Activated CD4-positive, alpha-beta T cell treated with anti-CD3 and anti-CD28 coated beads, Interleukin-10, Interleukin-2, amounts not matched to agents 100 ng/mL and 50 ng/mL, durations not matched to agents 16 hours and 8 hours (primary cell): ENCODE results near the gene ETV6.
"Not testable (repeated sequence)": the region's sequence is repeated elsewhere in the genome, so short reads cannot be mapped to it uniquely, and the experiment has no call there.

Source experiments
- DNase-seq: peaks from one replicate; pipeline ENCODE4 v3.0.0-alpha.2; 2020

Gene ETV6

DNA sequence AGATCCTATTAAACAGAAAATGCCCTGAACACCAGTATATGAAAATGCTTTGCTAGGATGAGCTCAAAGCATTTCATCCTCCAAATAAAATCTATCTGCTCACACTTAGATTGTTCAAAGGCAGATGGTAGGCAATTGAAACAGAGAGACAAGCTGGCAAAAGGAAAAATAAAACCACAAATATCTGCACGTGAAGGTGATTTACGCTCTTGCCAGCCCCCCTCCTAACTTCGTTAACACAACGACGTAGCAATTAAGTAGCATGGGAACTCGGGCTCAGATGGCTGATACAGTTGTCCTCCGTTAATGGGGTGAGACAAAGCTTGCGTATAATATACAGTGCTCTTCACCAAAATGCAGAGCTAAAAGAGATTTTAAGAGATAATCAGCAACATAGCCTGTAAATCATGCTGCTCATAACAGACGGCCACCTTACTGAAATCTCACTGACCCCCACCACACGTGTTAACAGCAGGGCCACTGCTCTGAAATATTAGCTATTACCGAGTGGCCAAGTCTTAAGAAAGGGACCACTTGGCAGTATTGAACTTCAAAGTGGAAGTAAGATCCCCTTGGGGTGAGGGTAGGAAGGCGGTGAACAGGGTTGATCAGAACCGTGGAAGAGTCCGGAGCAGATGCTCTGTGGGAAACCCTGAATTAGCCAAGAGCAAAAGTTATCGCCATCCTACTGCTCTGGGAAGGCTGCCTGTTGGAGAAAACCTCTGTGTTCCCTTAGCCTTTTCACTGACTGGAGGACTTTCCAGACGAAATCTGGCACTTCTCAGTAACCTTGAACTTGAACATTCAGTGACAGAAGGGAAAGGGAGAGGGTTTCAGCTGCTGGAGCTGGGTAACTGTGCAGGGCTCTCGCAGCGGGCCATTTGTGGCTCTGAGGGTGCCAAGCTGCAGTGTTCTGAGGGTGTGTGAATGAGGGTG is 23.1 kb downstream of the ETV6 start:
- no peak for DNase-seq

DNA sequence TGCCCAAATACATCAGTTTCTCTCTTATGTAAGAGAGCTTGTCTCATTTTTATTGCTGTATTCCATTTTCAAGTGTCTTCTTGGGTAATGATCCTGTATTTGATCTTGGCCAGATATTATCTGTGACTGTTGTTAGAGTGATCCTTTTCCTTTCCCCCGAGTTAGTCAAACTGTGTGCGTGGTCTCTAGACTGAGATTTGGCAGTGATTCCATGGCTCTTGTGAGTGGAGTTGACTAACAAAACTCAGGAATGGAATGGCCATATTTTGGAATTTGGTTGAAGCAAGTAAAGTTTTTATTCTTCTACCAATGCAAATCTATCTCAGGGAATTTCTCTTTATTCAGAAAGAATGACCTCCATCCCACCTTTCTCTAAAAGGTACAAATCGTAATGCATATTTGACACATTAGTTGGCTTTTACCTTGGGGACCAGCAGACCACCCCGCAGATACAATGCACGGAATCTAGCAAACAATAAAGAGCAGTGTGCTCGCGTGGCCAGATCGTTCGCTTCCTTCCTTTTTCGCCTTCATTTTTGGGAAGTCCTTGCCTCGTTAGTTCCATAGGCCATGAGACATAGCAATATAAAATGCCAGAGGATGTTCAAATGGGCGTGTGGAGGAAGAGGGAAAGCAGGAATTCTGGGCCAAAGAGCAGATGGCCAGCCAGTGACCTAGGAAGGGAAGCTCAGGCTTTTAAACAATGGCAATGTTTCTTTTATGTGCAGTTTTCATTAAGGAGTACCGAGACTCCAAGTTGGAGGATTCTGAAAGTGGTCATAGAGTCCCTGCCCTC is 24.4 kb downstream of the ETV6 start:
- no peak for DNase-seq

DNA sequence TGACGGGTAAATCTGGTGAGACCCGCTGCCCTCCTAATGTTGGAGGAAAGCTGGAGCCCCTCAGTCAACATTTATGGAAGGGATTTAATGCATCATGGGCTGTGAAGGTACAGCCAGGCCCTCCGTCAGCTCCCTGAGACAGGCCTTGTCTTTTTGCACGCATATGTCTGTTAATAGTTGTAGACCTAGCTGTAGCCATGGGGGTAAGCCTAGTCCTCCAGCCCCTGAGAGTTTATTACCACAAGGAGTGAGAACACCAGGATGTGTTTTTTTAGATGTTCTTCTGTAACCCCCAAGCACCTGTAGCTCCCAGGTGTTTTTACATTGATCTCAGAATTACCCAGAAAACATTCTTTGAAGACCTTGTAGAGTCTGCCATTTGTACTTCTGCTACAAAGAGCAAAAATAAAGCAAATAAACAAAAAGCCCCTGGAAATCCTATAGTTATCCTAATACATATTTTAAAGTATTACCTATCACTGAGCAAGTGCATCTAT is 25.5 kb downstream of the ETV6 start:
- DNase-seq = no peak

DNA sequence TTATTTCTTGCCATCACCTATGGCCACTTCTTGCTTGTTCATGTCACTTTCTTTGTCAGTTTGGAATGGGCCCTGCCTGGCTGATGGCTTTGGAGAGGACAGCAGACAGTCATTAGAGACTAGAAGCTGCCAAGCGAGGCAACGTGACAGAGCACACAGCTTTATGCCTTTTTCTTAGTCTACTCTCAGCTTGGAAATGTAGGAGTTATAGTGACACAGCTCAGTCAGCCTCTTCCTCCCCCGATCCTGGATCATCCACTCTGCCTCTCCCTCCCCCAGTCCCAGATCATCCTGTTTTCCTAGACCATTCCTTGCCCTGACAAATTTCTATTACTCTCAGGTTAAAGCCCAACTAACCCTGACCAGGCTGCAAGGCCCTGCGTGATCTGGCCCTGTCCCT is 26.6 kb downstream of the ETV6 start:
- no peak for DNase-seq

DNA sequence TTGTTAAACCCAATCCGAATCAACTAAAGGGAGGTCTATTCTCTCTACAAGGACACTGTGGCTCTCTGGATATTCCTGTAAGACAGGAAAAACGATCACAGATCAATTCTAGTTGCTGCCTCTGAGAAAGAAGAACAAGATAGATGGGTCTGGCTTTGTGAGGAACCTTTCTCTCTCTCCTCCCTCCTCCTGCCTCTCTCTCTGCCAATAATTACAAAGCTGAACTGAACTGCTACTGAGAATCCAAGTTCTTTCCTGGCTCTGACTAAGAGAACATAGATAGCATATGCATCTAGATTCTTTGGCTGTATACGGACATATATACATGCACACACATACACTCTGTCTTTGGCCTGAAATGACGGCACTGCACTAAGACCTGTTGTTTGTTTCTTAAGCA is 27.6 kb downstream of the ETV6 start:
- DNase-seq = no peak

DNA sequence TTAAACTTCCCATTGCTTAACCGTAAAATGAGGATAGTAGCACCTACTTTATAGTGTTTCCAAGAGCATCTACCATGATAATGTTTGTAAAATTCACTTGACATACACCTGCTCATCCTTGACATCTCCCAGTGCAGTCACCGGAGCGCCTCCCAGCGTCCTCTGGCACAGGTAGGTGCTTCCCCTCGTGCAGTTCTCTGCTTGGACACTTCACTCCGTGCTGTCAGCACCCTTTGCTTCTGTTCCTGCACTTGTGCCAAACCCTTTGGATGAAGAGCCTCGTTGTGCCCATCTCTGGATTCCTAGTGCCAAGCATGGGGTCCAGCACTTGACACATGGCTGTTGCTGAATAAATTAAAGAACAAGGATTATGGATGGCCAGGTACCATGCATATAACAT is 28.3 kb downstream of the ETV6 start:
- DNase-seq = no peak

DNA sequence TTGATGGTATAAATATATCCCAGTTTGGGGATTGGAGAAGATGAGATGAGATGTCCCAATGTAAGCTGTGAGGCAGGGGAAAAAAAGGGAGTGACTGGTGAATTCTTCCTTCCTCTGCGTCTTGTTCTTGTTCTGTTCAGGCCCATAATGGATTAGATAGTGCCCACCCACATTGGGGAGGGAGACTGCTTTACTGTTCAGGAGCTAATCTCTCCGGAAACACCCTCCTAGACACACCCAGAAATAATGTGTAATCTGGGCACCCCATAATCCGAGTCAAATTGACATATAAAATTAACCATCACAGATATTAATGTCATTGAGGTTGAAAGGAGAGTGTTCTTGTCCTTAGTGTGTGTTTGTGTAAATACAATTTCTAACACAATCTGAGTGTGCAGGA is 29.3 kb downstream of the ETV6 start:
- DNase-seq = no peak

DNA sequence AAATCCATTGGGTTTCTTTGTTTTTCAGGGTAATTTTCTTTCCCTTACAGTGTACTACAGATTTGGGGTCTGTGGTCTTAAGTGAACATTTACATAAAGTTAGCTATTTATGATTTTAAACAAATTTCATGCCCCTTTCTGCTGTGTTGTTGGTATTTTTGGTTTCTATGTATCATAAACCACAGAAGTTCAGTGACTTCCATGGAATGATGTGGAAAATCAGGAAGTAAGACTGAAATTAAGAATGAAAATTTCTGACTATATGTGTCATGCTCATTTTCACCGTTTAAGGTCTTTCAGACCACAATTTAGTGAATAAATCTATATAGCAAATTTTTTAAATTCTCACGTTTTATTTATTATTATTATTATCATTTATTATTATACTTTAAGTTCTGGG is 31.7 kb downstream of the ETV6 start:
- no peak for DNase-seq

DNA sequence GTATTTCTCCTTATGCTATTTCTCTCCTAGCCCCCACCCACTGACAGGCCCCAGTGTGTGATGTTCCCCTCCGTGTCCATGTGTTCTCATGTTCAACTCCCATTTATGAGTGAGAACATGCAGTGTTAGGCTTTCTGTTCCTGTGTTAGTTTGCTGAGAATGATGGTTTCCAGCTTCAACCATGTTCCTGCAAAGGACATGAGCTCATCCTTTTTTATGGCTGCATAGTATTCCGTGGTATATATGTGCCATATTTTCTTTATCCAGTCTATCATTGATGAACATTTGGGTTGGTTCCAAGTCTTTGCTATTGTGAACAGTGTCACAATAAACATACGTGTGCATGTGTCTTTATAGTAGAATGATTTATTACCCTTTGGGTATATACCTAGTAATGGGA is 32.2 kb downstream of the ETV6 start:
- DNase-seq = not testable (repeated sequence)

DNA sequence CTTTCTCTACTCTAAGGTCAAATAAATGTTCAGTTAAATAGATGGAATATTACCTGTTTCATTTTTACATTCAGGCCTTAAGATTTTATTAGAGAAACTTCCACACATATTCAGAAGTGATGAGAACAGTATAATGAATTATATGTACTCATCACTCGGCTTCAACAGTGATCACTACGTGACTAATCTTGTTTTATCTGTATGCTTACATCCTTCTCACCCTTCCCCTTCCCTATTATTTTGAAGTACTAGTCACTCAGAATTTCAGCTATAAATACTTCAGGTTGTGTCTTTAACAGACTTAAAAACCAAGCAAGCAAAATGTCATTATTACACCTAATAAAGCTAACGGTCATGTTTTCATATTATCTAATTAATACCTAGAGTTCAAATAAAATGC is 34.9 kb downstream of the ETV6 start:
- DNase-seq = no peak

DNA sequence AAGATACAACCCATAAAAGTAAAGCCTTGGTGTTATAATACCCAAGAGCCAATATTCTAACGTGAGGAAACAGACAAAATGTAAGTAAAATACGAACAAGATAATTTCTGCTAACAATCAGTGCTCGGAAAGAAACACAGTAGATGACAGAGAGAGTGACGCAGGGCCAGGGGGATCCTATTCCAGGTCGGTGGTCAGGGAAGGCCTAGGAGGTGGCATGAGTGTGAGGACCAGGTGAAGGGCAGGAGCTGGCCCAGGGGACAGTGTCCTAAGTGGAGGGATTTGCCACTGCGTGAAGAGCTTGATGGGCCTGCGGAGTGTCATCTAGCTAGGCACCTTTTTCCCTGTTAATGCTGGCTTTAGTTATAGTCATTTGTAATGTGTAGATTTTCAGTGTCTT is 35.3 kb downstream of the ETV6 start:
- DNase-seq = no peak

DNA sequence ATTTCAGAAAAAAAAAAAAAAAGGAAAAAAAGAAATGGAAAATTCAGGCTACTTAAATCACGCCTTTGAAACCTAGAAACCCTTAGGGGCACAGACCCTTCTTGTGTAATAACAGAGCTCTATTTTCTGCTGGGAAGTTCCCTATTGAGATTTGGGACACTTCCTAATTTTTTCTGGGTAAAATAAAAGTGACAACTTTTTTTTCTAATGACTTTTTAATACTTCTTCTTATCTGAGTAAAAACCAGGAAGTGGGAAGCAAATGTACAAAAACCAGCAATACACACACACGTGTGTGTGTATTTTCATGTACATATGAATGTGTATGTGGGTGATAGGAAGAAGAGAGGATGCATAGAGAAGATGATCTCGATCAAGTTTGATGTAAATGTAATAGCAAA is 35.8 kb downstream of the ETV6 start:
- no peak for DNase-seq

DNA sequence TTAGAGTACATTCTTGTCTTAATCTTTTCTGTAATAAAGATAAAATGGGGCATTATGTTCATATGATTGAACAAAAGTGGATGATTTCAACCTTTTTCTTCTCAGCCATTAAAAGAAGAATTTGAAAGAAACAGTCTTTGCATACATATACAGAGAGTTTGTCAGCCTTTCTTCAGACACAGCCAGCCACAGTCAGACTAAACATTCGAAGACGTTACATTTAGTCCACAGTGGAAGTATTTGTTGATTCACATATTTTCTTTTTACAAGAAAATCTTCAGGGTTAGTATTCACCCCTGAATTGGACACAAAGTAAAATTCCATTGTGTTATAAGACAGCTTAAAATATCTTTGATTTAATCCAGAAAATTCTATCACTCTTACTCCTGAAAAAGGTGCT is 36.2 kb downstream of the ETV6 start:
- no peak for DNase-seq

DNA sequence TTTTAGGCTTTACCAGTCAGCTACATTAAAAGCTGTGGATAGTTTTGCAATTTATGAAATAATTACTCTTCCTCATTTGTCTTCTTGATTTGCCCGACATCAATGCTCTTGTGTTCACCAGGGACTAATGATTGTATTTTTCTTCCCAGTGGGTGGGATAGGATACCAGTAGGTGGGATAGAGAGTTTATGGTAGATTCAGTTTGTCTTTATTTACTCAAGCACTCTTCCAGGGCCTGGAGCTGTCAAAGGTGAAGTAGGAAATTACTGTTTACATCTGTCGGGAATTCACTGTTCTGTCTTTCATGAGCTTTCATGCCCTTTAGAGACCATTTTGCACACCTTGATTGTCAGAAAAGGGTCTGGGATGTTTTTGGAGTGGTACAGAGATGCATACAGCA is 36.6 kb downstream of the ETV6 start:
- no peak for DNase-seq

DNA sequence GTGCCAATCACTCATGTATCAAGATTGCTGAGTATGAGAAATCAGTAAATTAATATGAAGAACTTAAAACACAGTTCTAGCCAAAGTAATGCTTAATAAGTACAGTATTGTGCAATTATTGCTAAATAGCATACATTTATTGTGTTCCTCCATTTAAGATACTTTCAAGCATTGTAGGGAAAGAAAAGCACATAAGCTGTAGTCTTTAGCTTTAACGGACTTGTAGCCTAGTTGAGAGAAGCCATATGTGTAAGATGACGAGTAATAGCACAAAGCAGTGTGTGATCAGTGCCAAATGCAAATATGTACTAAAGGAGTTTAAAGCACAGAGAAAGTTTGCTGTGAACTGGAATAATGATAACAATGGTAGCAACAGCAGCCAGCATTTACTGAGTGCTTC is 38.1 kb downstream of the ETV6 start:
- no peak for DNase-seq

DNA sequence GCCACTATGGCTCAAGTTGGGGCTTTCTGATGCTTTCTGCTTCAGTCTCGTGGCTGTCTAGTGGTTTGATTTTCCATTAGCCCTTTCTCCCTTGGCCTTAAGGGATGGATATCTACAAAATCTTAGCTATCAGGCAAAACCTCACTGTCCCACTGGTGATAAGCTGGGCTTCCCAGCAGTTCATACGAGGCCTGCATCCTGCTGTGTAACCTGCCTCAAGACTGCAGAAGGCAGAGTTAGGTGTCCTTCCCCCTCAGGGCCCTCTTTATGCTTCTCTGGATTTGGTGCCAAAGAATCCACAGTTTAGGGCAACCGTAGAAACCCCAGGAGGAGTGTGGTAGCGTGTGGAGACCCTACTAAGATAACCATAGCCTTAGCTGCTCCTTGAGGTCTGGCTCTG is 38.9 kb downstream of the ETV6 start:
- no peak for DNase-seq

DNA sequence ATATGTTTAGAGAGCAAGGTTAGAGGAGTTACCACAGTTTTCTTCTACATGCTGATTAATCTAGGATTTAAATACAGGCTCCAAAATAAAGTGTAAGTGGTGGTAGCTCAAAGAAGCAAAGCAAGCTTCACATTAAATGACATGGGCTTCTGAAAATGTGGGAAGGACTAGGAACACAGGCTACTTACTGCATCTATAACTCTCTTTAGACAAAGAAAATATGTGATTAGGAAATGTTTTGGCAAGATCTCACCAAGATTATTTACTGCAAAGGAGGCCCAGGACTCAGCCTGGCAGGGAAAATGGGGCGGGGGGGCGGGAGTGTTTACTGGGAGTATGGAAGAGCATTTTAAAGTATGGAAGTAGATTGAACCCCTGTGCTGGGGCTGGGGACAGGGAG is 39.4 kb downstream of the ETV6 start:
- DNase-seq = no peak

DNA sequence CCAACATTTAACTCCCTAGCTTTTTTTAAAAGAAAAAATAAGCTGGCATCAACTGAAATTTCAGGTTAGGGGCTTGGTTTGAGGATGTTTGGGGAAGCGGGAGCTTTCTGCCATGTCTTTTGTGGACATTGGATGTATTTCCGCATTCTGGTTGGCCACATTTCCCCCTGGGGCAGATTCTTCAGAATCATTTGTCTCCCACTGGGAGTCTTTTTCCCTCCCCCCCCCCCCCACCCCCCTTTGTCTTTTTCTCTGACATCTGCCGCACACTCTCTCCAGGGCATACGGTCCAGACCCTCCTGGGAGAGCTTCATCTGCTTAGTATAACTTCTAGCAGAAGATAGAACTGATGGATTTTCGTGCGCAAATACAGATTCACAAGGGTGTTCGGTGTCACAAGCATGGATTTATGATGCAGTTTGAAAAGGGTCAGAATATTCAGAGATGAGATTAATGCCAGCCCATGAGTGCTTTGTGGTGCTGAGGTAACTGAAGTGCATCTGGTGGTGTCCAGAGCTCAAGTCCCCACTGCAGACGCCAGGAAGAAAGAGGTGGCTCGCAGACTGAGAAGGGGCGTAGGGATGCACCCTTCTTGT is 40.2 kb downstream of the ETV6 start:
- DNase-seq = no peak

DNA sequence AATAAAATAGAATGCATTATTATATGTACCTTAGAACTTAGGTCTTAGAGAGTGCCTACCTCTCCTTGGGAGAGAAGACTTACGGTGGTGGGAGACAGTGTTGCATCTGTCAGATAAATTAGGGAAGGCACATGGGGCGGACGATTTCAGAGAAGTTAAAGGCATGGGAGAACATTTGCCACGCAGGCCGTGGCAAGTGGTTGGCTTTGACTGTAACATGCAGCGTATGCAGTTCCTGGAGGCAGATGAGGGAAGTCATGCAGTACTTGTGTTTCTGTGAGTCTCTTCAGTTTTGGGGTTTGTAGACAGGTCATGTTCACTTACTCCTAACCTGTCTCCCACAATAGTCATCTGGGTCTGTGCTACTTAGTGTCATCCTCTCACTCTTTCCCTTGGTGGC is 43.6 kb downstream of the ETV6 start:
- DNase-seq = no peak

DNA sequence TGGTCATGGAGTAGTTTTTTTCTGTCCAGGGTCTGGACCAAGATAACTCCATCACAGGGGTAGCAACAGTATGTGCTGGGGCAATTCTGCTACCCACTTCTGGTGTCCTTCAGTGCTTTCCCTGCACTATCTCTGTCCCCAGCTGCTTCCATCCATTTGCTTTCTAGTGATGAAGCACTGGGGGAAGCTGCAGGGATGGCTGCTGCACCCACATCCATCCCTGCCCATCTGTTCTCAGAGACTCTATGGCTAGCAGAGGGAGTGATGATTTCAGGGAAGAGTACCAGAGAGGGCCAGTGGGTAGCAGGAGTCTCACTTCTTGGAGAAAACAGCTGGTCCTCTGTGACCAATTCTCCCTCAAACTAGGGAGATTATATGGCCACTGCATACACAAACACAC is 44.1 kb downstream of the ETV6 start:
- no peak for DNase-seq

DNA sequence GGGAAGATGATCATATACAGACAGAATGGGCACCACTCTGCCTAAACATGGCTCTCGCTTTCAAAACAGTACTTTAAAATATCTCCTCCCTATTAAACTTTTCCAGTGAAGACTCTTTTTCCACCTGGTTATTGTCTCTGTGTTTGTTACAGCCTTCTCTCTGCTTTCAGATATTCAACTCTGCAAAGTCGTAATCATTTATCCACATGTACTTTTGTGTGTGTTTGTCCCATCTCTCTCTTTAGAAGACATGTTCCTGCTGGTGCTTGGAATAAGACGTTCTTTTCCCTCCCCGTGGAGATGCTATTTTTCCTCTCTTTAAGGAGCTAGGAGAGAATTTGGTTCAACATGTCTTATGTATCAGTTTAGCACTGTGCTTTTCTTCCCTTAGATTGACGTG is 45.1 kb downstream of the ETV6 start:
- DNase-seq = no peak

DNA sequence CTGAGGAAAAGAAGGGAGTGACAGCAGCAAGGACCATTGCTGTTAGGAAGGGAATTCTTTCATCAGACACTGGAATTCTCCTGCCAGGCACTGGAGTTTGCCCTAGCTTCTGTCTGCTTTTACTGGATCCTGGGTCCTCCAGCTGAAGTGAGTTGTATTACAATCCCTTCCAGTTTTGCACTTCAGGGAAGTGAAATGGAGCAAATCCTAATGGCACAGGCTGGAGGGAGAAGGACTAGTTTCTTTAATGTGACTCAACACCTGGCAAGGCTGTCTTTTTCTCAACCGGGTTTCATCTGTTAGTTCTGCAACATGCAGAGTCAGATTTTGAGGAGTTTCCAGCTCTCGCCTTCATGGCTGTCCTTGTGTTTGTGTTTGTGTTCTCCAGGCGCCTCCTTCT is 45.8 kb downstream of the ETV6 start:
- DNase-seq = no peak

DNA sequence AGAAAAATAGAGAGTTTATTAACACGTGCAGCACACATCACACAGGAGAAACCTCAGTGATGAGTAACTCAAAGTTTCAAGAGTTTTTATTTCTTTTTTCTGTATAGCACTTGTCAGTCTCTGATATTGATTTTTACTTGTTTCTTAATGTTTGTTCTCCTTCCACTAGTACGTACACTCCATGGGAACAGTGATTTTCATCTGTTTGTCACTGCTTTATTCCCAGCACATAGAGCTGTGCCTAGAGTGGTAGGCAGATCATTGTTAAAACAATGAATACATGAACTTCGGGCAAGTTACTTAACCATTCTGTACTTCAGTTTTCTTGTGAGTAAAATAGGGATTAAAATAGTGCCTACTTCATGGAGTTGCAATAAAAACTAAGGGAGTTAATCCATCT is 46.6 kb downstream of the ETV6 start:
- DNase-seq = no peak

DNA sequence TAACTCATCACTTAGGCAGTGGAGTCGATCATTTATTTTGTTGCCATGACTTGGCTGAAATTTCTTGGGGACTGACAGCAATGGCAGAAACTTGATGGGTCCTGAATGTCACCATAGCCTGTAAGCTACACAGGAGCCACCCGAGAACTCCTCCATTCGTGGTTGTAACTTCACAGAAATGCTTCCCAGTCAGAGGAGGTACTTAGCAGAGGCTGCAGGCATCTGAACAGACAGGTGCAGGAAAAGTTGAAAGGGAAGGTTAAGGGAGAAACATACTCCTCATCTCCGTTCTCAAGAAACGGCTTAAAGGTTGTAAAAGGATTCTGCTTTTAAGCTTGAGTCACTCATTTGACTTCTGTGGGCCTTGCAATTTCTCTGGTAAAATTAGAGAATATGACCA is 47.7 kb downstream of the ETV6 start:
- DNase-seq = no peak
